ENCODE results near the gene AQP10. TPM values are rescaled to one million over a fixed set of nuclear protein-coding genes. Genes with fewer than 3 reads are reported as not detected.

Gene AQP10
- total and polyA plus RNA-seq, 8 donors, result 0.13 to 0.34 (median 0.23) TPM

- peak overlapping the region; percentile 61 for H3K4me3 ChIP-seq
- no peaks in the 10 kb centered on the region for H3K9me3 ChIP-seq
- DNase-seq (peak; percentile 39 to 84 (median 72)), ATAC-seq (peak; percentile 45)
- peaks cover 0 to 2% of the 10 kb centered on the region in 2 donors for H3K36me3 ChIP-seq
- H3K27me3 ChIP-seq, result peaks cover 0 to 72% of the 10 kb centered on the region in 2 donors
- TF ChIP-seq CTCF (IDR thresholded peaks at IDR 0.05), result peak; percentile 27 to 46
- peak overlapping the region; percentile 77 to 92 for H3K27ac ChIP-seq
- peaks cover 23 to 58% of the 10 kb centered on the region in 2 donors for H3K4me1 ChIP-seq
- intact Hi-C loops (cut with DNase I), result no loop called here
Observed at GRCh38 chr1:154325583-154326545, 5.0 kb downstream of the AQP10 start.

- Histone ChIP-seq H3K36me3 (peaks cover 0 to 12% of the 10 kb centered on the region in 2 donors), H3K4me3 (peak overlapping the region; percentile 61), H3K27me3 (peaks cover 0 to 72% of the 10 kb centered on the region in 2 donors), H3K4me1 (peaks cover 23 to 58% of the 10 kb centered on the region in 2 donors), H3K27ac (peak overlapping the region; percentile 77 to 92), H3K9me3 (no peaks in the 10 kb centered on the region)
- ATAC-seq, result peak; percentile 3
- peak in 1 of 2 donors; percentile 8 for TF ChIP-seq CTCF (IDR thresholded peaks at IDR 0.05)
- intact Hi-C loops (cut with DNase I), result no loop called here
- DNase-seq, result no peak
Observed at GRCh38 chr1:154326546-154327465, 5.9 kb downstream of the AQP10 start.

- ATAC-seq (no peak), DNase-seq (no peak)
- intact Hi-C loops (cut with DNase I), result no loop called here
- H3K9me3 ChIP-seq, result no peaks in the 10 kb centered on the region
- peaks cover 23 to 58% of the 10 kb centered on the region in 2 donors for H3K4me1 ChIP-seq
- no peak for TF ChIP-seq CTCF (IDR thresholded peaks at IDR 0.05)
- peaks cover 0 to 64% of the 10 kb centered on the region in 2 donors for H3K27me3 ChIP-seq
- H3K36me3 ChIP-seq, result peaks cover 0 to 16% of the 10 kb centered on the region in 2 donors
- H3K27ac ChIP-seq, result peak overlapping the region; percentile 77 to 92
- H3K4me3 ChIP-seq, result peak overlapping the region; percentile 25 to 41
Observed at GRCh38 chr1:154327466-154328317, 6.8 kb downstream of the AQP10 start.

GRCh38 chr1:154328318-154329151 lies 7.6 kb downstream of the AQP10 start:
- Histone ChIP-seq H3K36me3 (peaks cover 0 to 16% of the 10 kb centered on the region in 2 donors), H3K27ac (peak overlapping the region; percentile 58 to 92), H3K9me3 (no peaks in the 10 kb centered on the region), H3K4me1 (peaks cover 23 to 58% of the 10 kb centered on the region in 2 donors), H3K27me3 (peaks cover 0 to 55% of the 10 kb centered on the region in 2 donors), H3K4me3 (peak overlapping the region; percentile 25 to 41)
- no peak for TF ChIP-seq CTCF (IDR thresholded peaks at IDR 0.05)
- peak; percentile 65 to 95 (median 88) for DNase-seq
- peak; percentile 79 for ATAC-seq
- intact Hi-C loops (cut with DNase I), result no loop called here
